Muscle of leg (tissue), 16 donors: Measurements from ENCODE around the gene ESRRA. TPM values are rescaled to one million over a fixed set of nuclear protein-coding genes. Genes with fewer than 3 reads are reported as not detected.

Experiments
- DNase-seq: peaks from one replicate; pipeline ENCODE4 v3.0.0; 2013
- H3K27ac ChIP-seq: one replicate; pipeline ENCODE4 v1.5.1; 2013; ENCODE audit warnings: mild to moderate bottlenecking, low read length, control low read depth
- H3K27me3 ChIP-seq: one replicate; pipeline ENCODE4 v1.6.1; 2013; ENCODE audit warnings: low read length; ENCODE audit not compliant: control insufficient read depth, insufficient read depth
- H3K36me3 ChIP-seq: one replicate; pipeline ENCODE4 v1.6.1; 2013; ENCODE audit warnings: low read length; ENCODE audit not compliant: control insufficient read depth, insufficient read depth
- H3K4me1 ChIP-seq: one replicate; pipeline ENCODE4 v1.6.1; 2013; ENCODE audit warnings: low read length; ENCODE audit not compliant: control insufficient read depth, insufficient read depth
- H3K4me3 ChIP-seq: one replicate; pipeline ENCODE4 v1.5.1; 2013; ENCODE audit warnings: low read length, control low read depth
- H3K9me3 ChIP-seq: replicated peaks from 2 replicates; pipeline ENCODE4 v1.6.1; 2013; ENCODE audit warnings: low read depth, low read length; ENCODE audit not compliant: control insufficient read depth
- WGBS: methylation state at CpG from one replicate; pipeline ENCODE4 v1.1.5; 2013; ENCODE audit warnings: missing lambda C conversion rate; ENCODE audit not compliant: insufficient coverage; 5-methylcytosine and 5-hydroxymethylcytosine counted together
- long read RNA-seq, 11 donors: transcript quantifications; one replicate each; lab custom pipeline, GENCODE V29; 2026
- polyA plus RNA-seq, 8 donors: library from polyadenylated mRNA; unstranded; fragments of 120-200 nt; gene quantifications; one replicate each; pipeline versions ENCODE4 v1.2.1 to v1.2.3, GENCODE V29; 2013; ENCODE audit warnings: inconsistent platforms in 1 of 8, low replicate concordance in 1 of 8; ENCODE audit not compliant: insufficient read length in 8 of 8, insufficient read depth in 1 of 8
- total RNA-seq: library from RNA; stranded (reverse); fragments of 120-200 nt; gene quantifications from one replicate; pipeline ENCODE4 v1.2.4, GENCODE V29; 2013

Gene ESRRA
- total RNA-seq (30.1 TPM), polyA plus RNA-seq (10 to 100 TPM; 26.1 to 35.9 (median 30.5) TPM)
- long read RNA-seq, donor 1, transcript ESRRA-201 (7 exons, 2,215 nt): major isoform, 5 of 120 reads
- long read RNA-seq, donor 1, partial matches to known transcripts: 113 of 120 reads
- long read RNA-seq, donor 1, other reads (novel, unspliced or antisense): 0 of 120 reads
- long read RNA-seq, donor 2: 0 reads
- long read RNA-seq, donor 3, transcript ESRRA-201 (7 exons, 2,215 nt): major isoform, 10 of 302 reads
- long read RNA-seq, donor 3, partial matches to known transcripts: 292 of 302 reads
- long read RNA-seq, donor 3, other reads (novel, unspliced or antisense): 0 of 302 reads
- long read RNA-seq, donor 4, partial matches to known transcripts: 35 of 39 reads
- long read RNA-seq, donor 4, other reads (novel, unspliced or antisense): 0 of 39 reads
- long read RNA-seq, donor 5, transcript ESRRA-201 (7 exons, 2,215 nt): major isoform, 11 of 591 reads
- long read RNA-seq, donor 5, partial matches to known transcripts: 563 of 591 reads
- long read RNA-seq, donor 5, other reads (novel, unspliced or antisense): 16 of 591 reads
- long read RNA-seq, donor 6, transcript ESRRA-201 (7 exons, 2,215 nt): major isoform, 16 of 710 reads
- long read RNA-seq, donor 6, partial matches to known transcripts: 678 of 710 reads
- long read RNA-seq, donor 6, other reads (novel, unspliced or antisense): 13 of 710 reads
- long read RNA-seq, donor 7, transcript ESRRA-201 (7 exons, 2,215 nt): major isoform, 11 of 346 reads
- long read RNA-seq, donor 7, partial matches to known transcripts: 58 of 346 reads
- long read RNA-seq, donor 7, other reads (novel, unspliced or antisense): 276 of 346 reads
- long read RNA-seq, donor 8, partial matches to known transcripts: 375 of 378 reads
- long read RNA-seq, donor 8, other reads (novel, unspliced or antisense): 0 of 378 reads
- long read RNA-seq, donor 9, transcript ESRRA-201 (7 exons, 2,215 nt): major isoform, 6 of 220 reads
- long read RNA-seq, donor 9, partial matches to known transcripts: 51 of 220 reads
- long read RNA-seq, donor 9, other reads (novel, unspliced or antisense): 163 of 220 reads
- long read RNA-seq, donor 10, transcript ESRRA-201 (7 exons, 2,215 nt): major isoform, 6 of 483 reads
- long read RNA-seq, donor 10, partial matches to known transcripts: 470 of 483 reads
- long read RNA-seq, donor 10, other reads (novel, unspliced or antisense): 5 of 483 reads
- long read RNA-seq, donor 11, transcript ESRRA-201 (7 exons, 2,215 nt): major isoform, 5 of 284 reads
- long read RNA-seq, donor 11, partial matches to known transcripts: 94 of 284 reads
- long read RNA-seq, donor 11, other reads (novel, unspliced or antisense): 185 of 284 reads

GRCh38 chr11:64305075-64305690, at the start of gene ESRRA:
Gene ESRRA (plus strand): TSS chr11:64305524. CDS start chr11:64307180, 1,656 bp downstream.
- Histone ChIP-seq H3K4me1 (peaks cover 27% of the 10 kb centered on the region), H3K9me3 (no peaks in the 10 kb centered on the region), H3K27me3 (peaks cover 20% of the 10 kb centered on the region), H3K4me3 (peak within 1 kb of the TSS; percentile 57), H3K36me3 (peaks cover 4% of the 10 kb centered on the region), H3K27ac (peak within 1 kb of the TSS; percentile 96)
- peak; percentile 99 for DNase-seq
- under 1% methylated on average over 60 of the region's 81 CpGs for WGBS

DNA sequence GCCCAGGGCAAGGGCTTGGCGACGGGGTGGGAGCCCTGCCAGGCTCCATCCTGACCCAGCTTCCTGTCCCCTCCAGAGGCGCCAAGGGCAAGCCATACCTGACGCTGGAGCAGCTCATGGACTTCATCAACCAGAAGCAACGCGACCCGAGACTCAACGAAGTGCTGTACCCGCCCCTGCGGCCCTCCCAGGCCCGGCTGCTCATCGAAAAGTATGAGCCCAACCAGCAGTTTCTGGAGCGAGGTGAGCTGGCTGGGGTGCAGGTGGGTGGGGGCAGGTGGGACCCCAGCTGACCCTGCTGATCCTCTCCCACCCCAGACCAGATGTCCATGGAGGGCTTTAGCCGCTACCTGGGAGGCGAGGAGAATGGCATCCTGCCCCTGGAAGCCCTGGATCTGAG, 49.0 kb upstream of the ESRRA start:
- Histone ChIP-seq H3K9me3 (no peaks in the 10 kb centered on the region), H3K27me3 (no peaks in the 10 kb centered on the region), H3K27ac (no peak overlapping the region), H3K36me3 (peaks cover 54% of the 10 kb centered on the region), H3K4me3 (no peak overlapping the region), H3K4me1 (peaks cover 22% of the 10 kb centered on the region)
- WGBS: 80% methylated on average over 13 of the region's 15 CpGs
- no peak for DNase-seq

- H3K9me3 ChIP-seq: no peaks in the 10 kb centered on the region
- DNase-seq: no peak
- no peak overlapping the region for H3K4me3 ChIP-seq
- peaks cover 75% of the 10 kb centered on the region for H3K36me3 ChIP-seq
- no peaks in the 10 kb centered on the region for H3K27me3 ChIP-seq
- H3K27ac ChIP-seq: no peak overlapping the region
- 89% methylated on average over 15 of the region's 24 CpGs for WGBS
- peaks cover 4% of the 10 kb centered on the region for H3K4me1 ChIP-seq
Observed at GRCh38 chr11:64258356-64258755, 47.0 kb upstream of the ESRRA start.

- H3K4me3 ChIP-seq: no peak overlapping the region
- no peaks in the 10 kb centered on the region for H3K27me3 ChIP-seq
- WGBS: 89% methylated on average over 32 of the region's 32 CpGs
- no peaks in the 10 kb centered on the region for H3K9me3 ChIP-seq
- H3K36me3 ChIP-seq: peaks cover 79% of the 10 kb centered on the region
- no peak for DNase-seq
- no peaks in the 10 kb centered on the region for H3K4me1 ChIP-seq
- no peak overlapping the region for H3K27ac ChIP-seq
Observed at GRCh38 chr11:64258946-64259532, 46.3 kb upstream of the ESRRA start.

- DNase-seq: no peak
- Histone ChIP-seq H3K4me1 (no peaks in the 10 kb centered on the region), H3K36me3 (peaks cover 84% of the 10 kb centered on the region), H3K27me3 (no peaks in the 10 kb centered on the region), H3K27ac (no peak overlapping the region), H3K4me3 (no peak overlapping the region), H3K9me3 (no peaks in the 10 kb centered on the region)
- 83% methylated on average over 2 of the region's 4 CpGs for WGBS
Observed at GRCh38 chr11:64259533-64260067, 45.7 kb upstream of the ESRRA start.

GRCh38 chr11:64260147-64260708, 45.1 kb upstream of the ESRRA start:
- peaks cover 83% of the 10 kb centered on the region for H3K36me3 ChIP-seq

DNA sequence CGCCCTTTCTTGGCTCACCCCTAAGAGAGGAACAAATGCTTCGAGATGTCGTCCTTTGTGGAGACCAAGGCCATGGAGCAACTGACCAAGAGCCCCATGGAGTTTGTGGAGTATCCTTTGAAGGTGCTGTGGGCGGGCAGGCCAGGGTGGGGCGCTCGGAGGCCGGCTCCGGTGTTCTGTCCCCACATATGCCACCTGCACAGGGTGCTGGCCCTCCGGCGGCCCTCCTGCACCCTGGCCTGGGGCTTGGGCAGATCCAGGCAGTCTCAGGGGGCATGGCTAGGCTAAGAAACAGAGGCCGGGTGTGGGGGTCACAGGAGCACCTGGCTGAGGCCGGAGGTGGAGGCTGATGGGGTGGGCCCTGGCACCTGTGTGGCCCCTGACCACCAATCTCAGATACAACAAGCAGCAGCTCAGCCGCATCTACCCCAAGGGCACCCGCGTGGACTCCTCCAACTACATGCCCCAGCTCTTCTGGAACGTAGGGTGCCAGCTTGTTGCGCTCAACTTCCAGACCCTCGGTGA, 43.7 kb upstream of the ESRRA start:
- H3K4me1 ChIP-seq: no peaks in the 10 kb centered on the region
- WGBS: 92% methylated on average over 15 of the region's 18 CpGs

More at GRCh38 chr11:64260147-64260708, 45.1 kb upstream of the ESRRA start:
- no peaks in the 10 kb centered on the region for H3K9me3 ChIP-seq
- WGBS: 96% methylated on average over 4 of the region's 6 CpGs
- H3K4me3 ChIP-seq: no peak overlapping the region
- no peaks in the 10 kb centered on the region for H3K4me1 ChIP-seq
- H3K27ac ChIP-seq: no peak overlapping the region
- no peak for DNase-seq
- H3K27me3 ChIP-seq: no peaks in the 10 kb centered on the region

GRCh38 chr11:64262271-64263002, 42.9 kb upstream of the ESRRA start:
- Histone ChIP-seq H3K27me3 (no peaks in the 10 kb centered on the region), H3K4me3 (no peak overlapping the region), H3K27ac (no peak overlapping the region), H3K9me3 (no peaks in the 10 kb centered on the region), H3K36me3 (peaks cover 82% of the 10 kb centered on the region), H3K4me1 (peaks cover 4% of the 10 kb centered on the region)
- no peak for DNase-seq
- WGBS: 91% methylated on average over 40 of the region's 42 CpGs

More for the DNA sequence above, 43.7 kb upstream of the ESRRA start:
- H3K27ac ChIP-seq: no peak overlapping the region
- peaks cover 83% of the 10 kb centered on the region for H3K36me3 ChIP-seq
- no peak overlapping the region for H3K4me3 ChIP-seq
- no peaks in the 10 kb centered on the region for H3K9me3 ChIP-seq
- no peaks in the 10 kb centered on the region for H3K27me3 ChIP-seq
- no peak for DNase-seq
